ENCODE measurements around the gene MFSD11.
"Not testable (repeated sequence)": the region's sequence is repeated elsewhere in the genome, so short reads cannot be mapped to it uniquely, and the experiment has no call there.

MFSD11 gene

GRCh38 chr17:76726776-76727718 is 10.9 kb upstream of the MFSD11 start, which contains the start of gene METTL23:
Gene METTL23 (plus strand): TSS chr17:76726839. CDS start chr17:76729711, 2,872 bp downstream.
- peak; percentile 64 to 72 for DNase-seq (ENCODE audit: low read depth in 2 of 2)

GRCh38 chr17:76727745-76728456 is 10.0 kb upstream of the MFSD11 start:
- no peak for DNase-seq (ENCODE audit: low read depth in 2 of 2)

GRCh38 chr17:76731800-76732733 is 5.9 kb upstream of the MFSD11 start:
- DNase-seq (ENCODE audit: low read depth in 2 of 2) = not testable (repeated sequence)

GRCh38 chr17:76732734-76733617 is 4.9 kb upstream of the MFSD11 start:
- DNase-seq (ENCODE audit: low read depth in 2 of 2) = no peak

GRCh38 chr17:76733618-76733957 is 4.3 kb upstream of the MFSD11 start:
- DNase-seq (ENCODE audit: low read depth in 2 of 2) = no peak

- DNase-seq (ENCODE audit: low read depth in 2 of 2) = no peak
Observed at GRCh38 chr17:76734080-76734840, 3.7 kb upstream of the MFSD11 start.

GRCh38 chr17:76735006-76735405 is 2.9 kb upstream of the MFSD11 start:
- DNase-seq (ENCODE audit: low read depth in 2 of 2) = no peak

GRCh38 chr17:76735586-76736348 is 2.2 kb upstream of the MFSD11 start:
- no peak for DNase-seq (ENCODE audit: low read depth in 2 of 2)

- peak; percentile 54 to 62 for DNase-seq (ENCODE audit: low read depth in 2 of 2)
Observed at GRCh38 chr17:76736349-76737081, 1.4 kb upstream of the MFSD11 start.

- DNase-seq (ENCODE audit: low read depth in 2 of 2) = peak; percentile 96 to 98
Observed at GRCh38 chr17:76737082-76737675, 740 bp upstream of the MFSD11 start, which contains the start of gene SRSF2. Gene SRSF2 (minus strand): TSS chr17:76737331. CDS start chr17:76737160, 171 bp downstream.

- DNase-seq (ENCODE audit: low read depth in 2 of 2) = no peak
Observed at GRCh38 chr17:76738468-76738850, 540 bp downstream of the MFSD11 start.

- DNase-seq (ENCODE audit: low read depth in 2 of 2) = not testable (repeated sequence)
Observed at GRCh38 chr17:76739568-76740115, 1.7 kb downstream of the MFSD11 start.

GRCh38 chr17:76740329-76741118 is 2.6 kb downstream of the MFSD11 start:
- no peak for DNase-seq (ENCODE audit: low read depth in 2 of 2)

GRCh38 chr17:76742958-76743357 is 5.0 kb downstream of the MFSD11 start:
- no peak for DNase-seq (ENCODE audit: low read depth in 2 of 2)

GRCh38 chr17:76744747-76745146 is 6.8 kb downstream of the MFSD11 start:
- no peak for DNase-seq (ENCODE audit: low read depth in 2 of 2)

GRCh38 chr17:76745785-76746184 is 7.9 kb downstream of the MFSD11 start:
- not testable (repeated sequence) for DNase-seq (ENCODE audit: low read depth in 2 of 2)

All from stimulated activated CD4-positive, alpha-beta T cell treated with anti-CD3 and anti-CD28 coated beads, Interleukin-1b, Interleukin-23, amount 100 ng/mL, for 4 hours (primary cell).